AG04450 (cell line): ENCODE measurements around the gene ORM1. TPM values are rescaled to one million over a fixed set of nuclear protein-coding genes. Genes with fewer than 3 reads are reported as not detected.

ENCODE experiments used
- CTCF ChIA-PET: fragments of 300-600, 350-600 bp; formaldehyde crosslinking; extraction: SDS; loops from one replicate; lab custom pipeline; 2022; ENCODE audit warnings: antibody characterized with exemption, inconsistent platforms; lab: Charles Lee
- POLR2A ChIA-PET: fragments of 350-600 bp; formaldehyde crosslinking; extraction: SDS; loops from one replicate; lab custom pipeline; 2021; ENCODE audit warnings: antibody characterized with exemption, inconsistent platforms; lab: Yijun Ruan, JAX
- DNase-seq: peaks from one replicate; pipeline ENCODE4 v3.0.0-alpha.2; 2011; ENCODE audit warnings: low read depth, low spot score
- H3K27ac ChIP-seq: one replicate; pipeline ENCODE4 v1.5.1; 2012; ENCODE audit warnings: low read depth, low read length, control low read depth
- H3K27me3 ChIP-seq: one replicate; pipeline ENCODE4 v1.6.0; 2012; ENCODE audit warnings: low read length; ENCODE audit not compliant: control insufficient read depth, insufficient read depth
- H3K4me3 ChIP-seq: 2 replicates; pipeline ENCODE4 v1.5.1; 2011; ENCODE audit warnings: mild to moderate bottlenecking, low read depth, low read length, control low read depth
- H3K9me3 ChIP-seq: 2 replicates; pipeline ENCODE4 v1.5.1; 2012; ENCODE audit warnings: low read length; ENCODE audit not compliant: control insufficient read depth, insufficient read depth
- polyA plus RNA-seq: library from polyadenylated mRNA; depleted of rRNA; stranded (reverse); fragments of >200 nt; gene quantifications from 2 replicates; pipeline ENCODE4 v1.2.3, GENCODE V29; 2011
- TF ChIP-seq, protein P1 (sequence below): IDR thresholded peaks from 2 replicates; pipeline ENCODE4 v1.5.1; 2011; ENCODE audit warnings: low read depth, low read length, control low read depth, inconsistent platforms

Gene ORM1
- polyA plus RNA-seq, 1 experiment = 0.17 TPM

DNA sequence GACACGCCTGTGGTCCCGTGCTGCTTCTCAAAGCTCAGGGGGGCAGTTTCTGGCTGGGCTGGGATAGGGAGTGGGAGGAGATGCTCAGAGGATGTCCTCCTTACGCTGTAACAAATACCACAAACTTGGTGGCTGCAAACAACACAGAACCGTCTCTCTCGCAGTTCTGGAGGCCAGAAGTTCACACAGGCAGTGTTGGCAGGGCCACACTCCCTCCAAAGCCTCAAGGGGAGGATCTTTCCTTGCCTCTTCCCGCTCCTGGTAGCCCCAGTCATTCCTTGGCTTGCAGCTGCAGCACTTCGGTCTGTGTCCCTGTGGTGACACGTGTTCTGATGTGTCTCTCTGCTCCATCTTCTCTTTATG is 10.4 kb upstream of the ORM1 start:
- TF ChIP-seq, protein P1, sequence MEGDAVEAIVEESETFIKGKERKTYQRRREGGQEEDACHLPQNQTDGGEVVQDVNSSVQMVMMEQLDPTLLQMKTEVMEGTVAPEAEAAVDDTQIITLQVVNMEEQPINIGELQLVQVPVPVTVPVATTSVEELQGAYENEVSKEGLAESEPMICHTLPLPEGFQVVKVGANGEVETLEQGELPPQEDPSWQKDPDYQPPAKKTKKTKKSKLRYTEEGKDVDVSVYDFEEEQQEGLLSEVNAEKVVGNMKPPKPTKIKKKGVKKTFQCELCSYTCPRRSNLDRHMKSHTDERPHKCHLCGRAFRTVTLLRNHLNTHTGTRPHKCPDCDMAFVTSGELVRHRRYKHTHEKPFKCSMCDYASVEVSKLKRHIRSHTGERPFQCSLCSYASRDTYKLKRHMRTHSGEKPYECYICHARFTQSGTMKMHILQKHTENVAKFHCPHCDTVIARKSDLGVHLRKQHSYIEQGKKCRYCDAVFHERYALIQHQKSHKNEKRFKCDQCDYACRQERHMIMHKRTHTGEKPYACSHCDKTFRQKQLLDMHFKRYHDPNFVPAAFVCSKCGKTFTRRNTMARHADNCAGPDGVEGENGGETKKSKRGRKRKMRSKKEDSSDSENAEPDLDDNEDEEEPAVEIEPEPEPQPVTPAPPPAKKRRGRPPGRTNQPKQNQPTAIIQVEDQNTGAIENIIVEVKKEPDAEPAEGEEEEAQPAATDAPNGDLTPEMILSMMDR = no peak
- Histone ChIP-seq H3K27ac (no peak overlapping the region), H3K4me3 (no peak overlapping the region), H3K27me3 (no peaks in the 10 kb centered on the region), H3K9me3 (peaks cover 7% of the 10 kb centered on the region)
- no peak for DNase-seq
- CTCF ChIA-PET = no interaction called here
- POLR2A ChIA-PET = no interaction called here

DNA sequence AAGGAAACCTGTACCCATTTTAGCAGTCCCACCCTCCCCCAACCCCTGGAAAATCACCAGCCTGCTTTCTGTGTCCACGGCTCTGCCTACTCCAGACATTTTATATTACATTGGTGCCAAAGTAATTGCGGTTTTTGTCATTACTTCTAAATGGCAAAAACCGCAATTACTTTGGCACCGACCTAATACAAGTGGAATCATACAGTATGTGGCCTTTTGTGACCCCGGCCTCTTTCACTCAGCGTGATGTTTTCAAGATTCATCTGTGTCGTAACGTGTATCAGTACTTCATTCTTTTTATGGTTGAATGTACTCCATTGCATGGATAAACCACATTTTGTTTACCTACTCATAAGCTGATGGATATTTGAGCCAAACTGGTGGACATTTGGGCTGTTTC is 9.7 kb upstream of the ORM1 start:
- DNase-seq = no peak
- peaks cover 7% of the 10 kb centered on the region for H3K9me3 ChIP-seq
- TF ChIP-seq, protein P1 = no peak
- CTCF ChIA-PET = interaction anchor here (0.8 to 1.4 kb wide), 4 partner anchors 8 to 230 kb away, joined by 3 to 4 read pairs (median 4); no protein-coding TSS in a partner anchor
- H3K27ac ChIP-seq = no peak overlapping the region
- no peaks in the 10 kb centered on the region for H3K27me3 ChIP-seq
- H3K4me3 ChIP-seq = no peak overlapping the region
- POLR2A ChIA-PET = no interaction called here

DNA sequence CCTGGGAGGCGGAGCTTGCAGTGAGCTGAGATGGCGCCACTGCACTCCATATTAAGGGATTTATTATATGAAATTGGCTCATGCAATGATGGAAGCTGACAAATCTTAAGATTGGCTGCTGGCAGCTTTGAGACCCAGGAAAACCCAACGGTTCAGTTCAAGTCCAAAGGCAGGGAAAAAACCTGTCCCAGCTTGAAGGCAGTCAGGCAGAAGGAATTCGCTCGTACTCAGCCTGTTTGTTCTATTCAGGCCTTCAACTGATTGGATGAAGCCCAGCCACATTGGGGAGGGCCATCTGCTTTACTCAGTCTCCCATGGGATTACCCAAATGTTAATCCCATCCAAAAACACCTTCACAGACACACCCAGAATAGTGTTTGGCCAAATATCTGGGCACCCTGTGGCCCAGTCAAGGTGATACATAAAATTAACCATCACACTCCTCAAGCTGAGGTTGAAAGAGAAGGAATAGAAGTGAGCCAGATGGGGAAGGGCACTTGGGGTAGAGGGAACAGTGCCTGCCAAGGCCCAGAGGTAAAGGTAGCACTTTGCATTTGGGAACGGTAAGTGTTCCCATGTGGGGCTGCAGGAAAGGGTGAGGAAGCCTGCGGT is 8.5 kb upstream of the ORM1 start:
- H3K27ac ChIP-seq = no peak overlapping the region
- no peak for DNase-seq
- ChIA-PET POLR2A (no interaction called here), CTCF (interaction anchor here (0.6 to 1.4 kb wide), 6 partner anchors 9 to 232 kb away, joined by 3 to 9 read pairs (median 4); no protein-coding TSS in a partner anchor)
- TF ChIP-seq, protein P1 = no peak
- H3K27me3 ChIP-seq = no peaks in the 10 kb centered on the region
- H3K9me3 ChIP-seq = peaks cover 7% of the 10 kb centered on the region
- H3K4me3 ChIP-seq = no peak overlapping the region

DNA sequence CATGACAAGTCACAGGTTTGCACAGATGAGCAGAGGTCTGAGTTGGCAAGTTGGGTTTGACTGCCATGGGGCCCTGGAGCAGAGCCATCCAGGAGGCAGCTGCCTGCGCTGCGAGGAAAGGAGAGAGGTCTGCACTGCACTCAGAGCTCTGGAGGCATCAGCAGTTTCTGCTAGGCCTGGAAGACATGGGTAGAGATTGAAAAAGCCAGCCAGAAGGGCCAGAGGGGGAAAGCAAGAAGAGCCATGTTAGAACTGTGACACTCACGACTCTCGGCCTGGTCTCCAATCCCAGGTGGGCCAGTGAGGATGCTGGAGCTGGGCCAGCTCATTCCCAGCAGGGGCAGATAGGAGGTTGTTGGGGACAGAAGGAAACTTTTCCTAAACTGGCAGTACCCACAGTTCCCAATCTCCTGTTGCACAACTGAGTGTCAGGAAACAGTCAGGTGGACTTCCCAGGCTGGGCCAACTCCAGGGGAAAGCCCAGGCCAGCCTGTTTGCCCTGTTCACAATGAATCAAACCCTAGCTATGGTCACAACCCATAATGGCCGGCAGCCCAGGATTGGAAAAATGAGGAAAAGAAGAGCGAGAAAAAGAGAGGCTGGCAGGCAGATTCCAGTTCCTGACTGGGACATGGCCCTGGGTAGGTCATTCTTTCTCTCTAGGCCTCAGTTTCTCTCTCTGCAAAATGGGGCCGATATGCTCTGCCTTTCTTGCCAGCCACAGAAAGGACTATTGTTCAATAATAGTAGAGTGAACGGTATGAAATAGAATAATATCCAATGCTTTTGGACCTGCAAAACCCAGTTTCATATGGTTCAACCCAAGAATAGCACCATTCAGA is 7.8 kb upstream of the ORM1 start:
- DNase-seq = no peak
- POLR2A ChIA-PET = no interaction called here
- Histone ChIP-seq H3K27ac (no peak overlapping the region), H3K27me3 (no peaks in the 10 kb centered on the region), H3K4me3 (no peak overlapping the region), H3K9me3 (peaks cover 7% of the 10 kb centered on the region)
- CTCF ChIA-PET = interaction anchor here (0.6 to 1.2 kb wide), 2 partner anchors 24 to 90 kb away, joined by 5 to 9 read pairs; no protein-coding TSS in a partner anchor
- TF ChIP-seq, protein P1 = no peak
